Stimulated activated CD4-positive, alpha-beta T cell treated with anti-CD3 and anti-CD28 coated beads, TNF-alpha, amount 100 ng/mL, for 4 hours (primary cell): ENCODE data around the gene NFIX.
A peak's percentile ranks its signal among the peaks of the same experiment; 100 is the strongest.
"Not testable (repeated sequence)": the region's sequence is repeated elsewhere in the genome, so short reads cannot be mapped to it uniquely, and the experiment has no call there.

Experiments
- DNase-seq, 3 experiments: peaks; one replicate each; pipeline ENCODE4 v3.0.0-alpha.2; 2020; ENCODE audit warnings: low read depth in 3 of 3

NFIX gene

GRCh38 chr19:12994701-12995595 is at the start of gene NFIX:
TSS of gene NFIX (plus strand) at chr19:12995475. CDS start at chr19:12995838, 363 bp downstream.
- peak; percentile 47 to 55 (median 54) for DNase-seq

- DNase-seq, result peak; percentile 96 to 98 (median 98)
These were observed 49.7 kb upstream of the NFIX start, which contains the start of gene RAD23A for GRCh38 chr19:12945479-12946091. TSS of gene RAD23A (plus strand) at chr19:12945862. CDS start at chr19:12945949, 87 bp downstream.

GRCh38 chr19:12946092-12946721 is 49.1 kb upstream of the NFIX start:
- peak in 1 of 3 experiments; percentile 38 for DNase-seq

- DNase-seq, result no peak
These were observed 48.4 kb upstream of the NFIX start for GRCh38 chr19:12946731-12947496.

GRCh38 chr19:12947702-12948611 is 47.3 kb upstream of the NFIX start:
- no peak for DNase-seq

- DNase-seq, result no peak
These were observed 46.5 kb upstream of the NFIX start for GRCh38 chr19:12948612-12949362.

- no peak for DNase-seq
These were observed 45.7 kb upstream of the NFIX start for GRCh38 chr19:12949363-12950283.

GRCh38 chr19:12952050-12952449 is 43.2 kb upstream of the NFIX start:
- DNase-seq, result not testable (repeated sequence)

- DNase-seq, result no peak
These were observed 42.7 kb upstream of the NFIX start for GRCh38 chr19:12952488-12953137.

- DNase-seq, result no peak
These were observed 42.0 kb upstream of the NFIX start for GRCh38 chr19:12953138-12953798.

- no peak for DNase-seq
These were observed 41.3 kb upstream of the NFIX start for GRCh38 chr19:12953799-12954611.

GRCh38 chr19:12954612-12954962 is 40.7 kb upstream of the NFIX start:
- no peak for DNase-seq

GRCh38 chr19:12955575-12955974 is 39.7 kb upstream of the NFIX start:
- DNase-seq, result not testable (repeated sequence)

GRCh38 chr19:12955996-12956395 is 39.3 kb upstream of the NFIX start:
- no peak for DNase-seq

GRCh38 chr19:12956446-12957388 is 38.6 kb upstream of the NFIX start, which contains the start of gene GADD45GIP1:
TSS of gene GADD45GIP1 (minus strand) at chr19:12957223. CDS start at chr19:12957212, 11 bp downstream.
- DNase-seq, result peak; percentile 65 to 81 (median 78)
